Endothelial cell of umbilical vein (primary cell): ENCODE measurements around the gene COL15A1.
"Not testable (repeated sequence)": the region's sequence is repeated elsewhere in the genome, so short reads cannot be mapped to it uniquely, and the experiment has no call there.

Experiments
- EZH2 ChIP-seq: IDR thresholded peaks from 2 replicates; pipeline ENCODE4 v1.6.1; 2012; ENCODE audit warnings: borderline replicate concordance, low read depth, mild to moderate bottlenecking, moderate library complexity, low read length, inconsistent platforms; ENCODE audit not compliant: severe bottlenecking
- MAX ChIP-seq: IDR thresholded peaks from 2 replicates; pipeline ENCODE4 v1.6.1; 2011; ENCODE audit not compliant: insufficient read depth, insufficient read length
- POLR2A ChIP-seq: IDR thresholded peaks from 2 replicates; pipeline ENCODE4 v1.6.1; 2012; ENCODE audit warnings: low read depth, mild to moderate bottlenecking, control low read depth, low read length
- POLR2AphosphoS5 ChIP-seq: IDR thresholded peaks from 2 replicates; pipeline ENCODE4 v1.6.1; 2012; ENCODE audit warnings: low read depth, mild to moderate bottlenecking, control low read depth, low read length, moderate library complexity; ENCODE audit not compliant: insufficient read depth
- TF ChIP-seq, protein P1 (sequence below), 2 donors: IDR thresholded peaks; 1 replicate in 1 of 2; 2 replicates in 1 of 2; pipeline ENCODE4 v1.5.1; 2011; ENCODE audit warnings: low read length in 2 of 2, mild to moderate bottlenecking in 2 of 2, moderate library complexity in 2 of 2, control low read depth in 1 of 2, inconsistent platforms in 1 of 2, low read depth in 1 of 2; ENCODE audit not compliant: insufficient read depth in 1 of 2; ENCODE audit errors: extremely low read depth in 1 of 2

DNA sequence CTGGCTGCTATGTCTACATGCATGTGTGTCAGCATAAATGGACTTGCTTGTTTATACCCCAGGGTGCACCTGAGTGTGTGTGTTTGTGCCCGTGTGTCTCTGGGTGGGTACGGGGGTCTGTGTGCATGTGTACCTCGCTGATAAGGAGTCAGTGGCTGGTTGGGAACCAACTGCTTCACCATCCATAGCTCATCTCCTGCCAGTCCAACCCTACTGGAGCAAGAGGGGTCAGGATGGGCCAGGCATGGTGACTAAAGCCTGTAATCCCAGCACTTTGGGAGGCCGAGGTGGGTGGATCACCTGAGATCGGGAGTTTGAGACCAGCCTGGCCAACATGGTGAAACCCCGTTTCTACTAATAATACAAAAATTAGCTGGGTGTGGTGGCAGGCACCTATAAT, 32.0 kb upstream of the COL15A1 start:
- not testable (repeated sequence) for TF ChIP-seq MAX, POLR2A, EZH2, POLR2AphosphoS5
- TF ChIP-seq, protein P1, sequence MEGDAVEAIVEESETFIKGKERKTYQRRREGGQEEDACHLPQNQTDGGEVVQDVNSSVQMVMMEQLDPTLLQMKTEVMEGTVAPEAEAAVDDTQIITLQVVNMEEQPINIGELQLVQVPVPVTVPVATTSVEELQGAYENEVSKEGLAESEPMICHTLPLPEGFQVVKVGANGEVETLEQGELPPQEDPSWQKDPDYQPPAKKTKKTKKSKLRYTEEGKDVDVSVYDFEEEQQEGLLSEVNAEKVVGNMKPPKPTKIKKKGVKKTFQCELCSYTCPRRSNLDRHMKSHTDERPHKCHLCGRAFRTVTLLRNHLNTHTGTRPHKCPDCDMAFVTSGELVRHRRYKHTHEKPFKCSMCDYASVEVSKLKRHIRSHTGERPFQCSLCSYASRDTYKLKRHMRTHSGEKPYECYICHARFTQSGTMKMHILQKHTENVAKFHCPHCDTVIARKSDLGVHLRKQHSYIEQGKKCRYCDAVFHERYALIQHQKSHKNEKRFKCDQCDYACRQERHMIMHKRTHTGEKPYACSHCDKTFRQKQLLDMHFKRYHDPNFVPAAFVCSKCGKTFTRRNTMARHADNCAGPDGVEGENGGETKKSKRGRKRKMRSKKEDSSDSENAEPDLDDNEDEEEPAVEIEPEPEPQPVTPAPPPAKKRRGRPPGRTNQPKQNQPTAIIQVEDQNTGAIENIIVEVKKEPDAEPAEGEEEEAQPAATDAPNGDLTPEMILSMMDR (IDR thresholded peaks at IDR 0.05; ENCODE audit: extremely low read depth in 1 of 2, insufficient read depth in 1 of 2, low read depth in 1 of 2, low read length in 2 of 2) = not testable (repeated sequence)
